HepG2 (cell line): ENCODE results near the gene PFDN2. TPM values are rescaled to one million over a fixed set of nuclear protein-coding genes. Genes with fewer than 3 reads are reported as not detected.

Source experiments
- KIAA2018 ChIP-seq: sonication (generic); formaldehyde crosslinking; IDR thresholded peaks from 2 replicates; pipeline ENCODE4 v1.5.0; 2020; ENCODE audit warnings: mild to moderate bottlenecking, missing genetic modification reagents, borderline replicate concordance
- POGZ ChIP-seq: sonication (generic); formaldehyde crosslinking; IDR thresholded peaks from 2 replicates; pipeline ENCODE4 v1.4.0; 2020; ENCODE audit warnings: mild to moderate bottlenecking, missing genetic modification reagents
- USF2 ChIP-seq, 2 experiments: sonication (generic) in 1 of 2; formaldehyde crosslinking in 1 of 2; IDR thresholded peaks; 2 replicates each; pipeline versions ENCODE4 v1.5.1 to v1.6.1; 2011 to 2020; ENCODE audit warnings: borderline replicate concordance in 1 of 2, low read depth in 1 of 2, low read length in 1 of 2, mild to moderate bottlenecking in 1 of 2, missing genetic modification reagents in 1 of 2, moderate library complexity in 1 of 2
- ZBTB38 ChIP-seq: sonication (generic); formaldehyde crosslinking; IDR thresholded peaks from 2 replicates; pipeline ENCODE4 v1.5.1; 2020; ENCODE audit warnings: mild to moderate bottlenecking, missing genetic modification reagents
- ZBTB42 ChIP-seq: sonication (generic); formaldehyde crosslinking; IDR thresholded peaks from 2 replicates; pipeline ENCODE4 v1.5.0; 2020; ENCODE audit warnings: mild to moderate bottlenecking, missing genetic modification reagents
- ZBTB7A ChIP-seq: sonication (generic); formaldehyde crosslinking; IDR thresholded peaks from 2 replicates; pipeline ENCODE4 v1.8.0; 2022; ENCODE audit warnings: mild to moderate bottlenecking, missing genetic modification reagents
- ZNF337 ChIP-seq: sonication (generic); formaldehyde crosslinking; IDR thresholded peaks from 2 replicates; pipeline ENCODE4 v1.5.1; 2020; ENCODE audit warnings: missing genetic modification reagents, low read depth, mild to moderate bottlenecking, borderline replicate concordance
- ZNF646 ChIP-seq: sonication (generic); formaldehyde crosslinking; IDR thresholded peaks from 2 replicates; pipeline ENCODE4 v1.9.0; 2021; ENCODE audit warnings: mild to moderate bottlenecking, missing genetic modification reagents
- ZNF740 ChIP-seq: sonication (generic); formaldehyde crosslinking; IDR thresholded peaks from 2 replicates; pipeline ENCODE4 v1.4.0; 2020; ENCODE audit warnings: missing genetic modification reagents
- polyA plus RNA-seq, 8 experiments: library from polyadenylated mRNA; depleted of rRNA in 3 of 8; stranded (reverse) in 7 of 8; unstranded in 1 of 8; fragments of >200 nt; fragmentation: Illumina TruSeq in 4 of 8; extraction: Trizol in 4 of 8; gene quantifications; 2 replicates each; pipeline versions ENCODE4 v1.2.1 to v1.2.3, GENCODE V29; 2011 to 2016; ENCODE audit warnings: low read depth in 4 of 8, missing spikeins in 1 of 8, mixed read lengths in 1 of 8; ENCODE audit not compliant: insufficient read depth in 1 of 8
- total RNA-seq, 5 experiments: library from RNA; depleted of rRNA; stranded (reverse); fragments of >200 nt; fragmentation: Illumina TruSeq; extraction: Trizol; gene quantifications; 2 replicates each; pipeline ENCODE4 v1.2.3, GENCODE V29; 2016; ENCODE audit warnings: low read depth in 1 of 5

The PFDN2 gene
- total and polyA plus RNA-seq, 2 of the 13 experiments (the other 11 are each of a cell fraction or from before 2014, with no cell fraction given) = 62.6 to 63.6 TPM

GRCh38 chr1:161132410-161133219 is 14.8 kb upstream of the PFDN2 start, which contains the start of gene DEDD (continued):
- TF ChIP-seq USF2 (IDR thresholded peaks at IDR 0.05; ENCODE audit: low read depth, low read length) = no peak
- TF ChIP-seq USF2 (CRISPR knock-in tag; IDR thresholded peaks at IDR 0.05; ENCODE audit: borderline replicate concordance) = no peak
- TF ChIP-seq ZBTB42 (CRISPR knock-in tag) = no peak
- TF ChIP-seq ZNF740 (CRISPR knock-in tag) = no peak
- TF ChIP-seq ZNF337 = no peak
- TF ChIP-seq ZNF646 (CRISPR knock-in tag) = no peak
- TF ChIP-seq ZBTB38 (CRISPR knock-in tag) = no peak
- TF ChIP-seq ZBTB7A = no peak
- TF ChIP-seq POGZ (CRISPR knock-in tag) = no peak
- no peak for TF ChIP-seq KIAA2018 (CRISPR knock-in tag)
